ENCODE measurements around the gene PKP1. TPM values are rescaled to one million over a fixed set of nuclear protein-coding genes. Genes with fewer than 3 reads are reported as not detected.

The PKP1 gene
- total RNA-seq, 2 donors from 2014 or later: 0.18 to 0.44 TPM

DNA sequence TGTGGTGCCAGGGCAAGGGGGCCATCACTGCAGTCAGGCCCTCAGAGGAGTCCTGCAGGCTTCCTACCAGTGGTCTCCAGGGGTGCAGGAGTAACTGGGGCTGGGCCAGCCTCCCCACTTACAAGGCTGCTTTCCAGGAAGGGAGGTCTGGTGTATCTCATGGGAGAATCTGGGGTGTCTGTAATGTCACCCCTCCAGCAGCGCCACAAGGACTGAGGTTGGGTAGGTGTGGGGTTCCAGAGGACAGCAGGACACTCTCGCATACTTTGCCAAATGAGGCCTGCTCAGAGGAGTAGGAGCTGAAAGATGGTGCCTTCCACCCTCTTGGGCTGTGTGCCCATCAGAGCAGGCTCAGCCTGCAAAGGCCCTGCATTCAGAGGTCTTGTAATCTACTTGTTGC is 47.2 kb downstream of the PKP1 start:
- TF ChIP-seq, protein P1, sequence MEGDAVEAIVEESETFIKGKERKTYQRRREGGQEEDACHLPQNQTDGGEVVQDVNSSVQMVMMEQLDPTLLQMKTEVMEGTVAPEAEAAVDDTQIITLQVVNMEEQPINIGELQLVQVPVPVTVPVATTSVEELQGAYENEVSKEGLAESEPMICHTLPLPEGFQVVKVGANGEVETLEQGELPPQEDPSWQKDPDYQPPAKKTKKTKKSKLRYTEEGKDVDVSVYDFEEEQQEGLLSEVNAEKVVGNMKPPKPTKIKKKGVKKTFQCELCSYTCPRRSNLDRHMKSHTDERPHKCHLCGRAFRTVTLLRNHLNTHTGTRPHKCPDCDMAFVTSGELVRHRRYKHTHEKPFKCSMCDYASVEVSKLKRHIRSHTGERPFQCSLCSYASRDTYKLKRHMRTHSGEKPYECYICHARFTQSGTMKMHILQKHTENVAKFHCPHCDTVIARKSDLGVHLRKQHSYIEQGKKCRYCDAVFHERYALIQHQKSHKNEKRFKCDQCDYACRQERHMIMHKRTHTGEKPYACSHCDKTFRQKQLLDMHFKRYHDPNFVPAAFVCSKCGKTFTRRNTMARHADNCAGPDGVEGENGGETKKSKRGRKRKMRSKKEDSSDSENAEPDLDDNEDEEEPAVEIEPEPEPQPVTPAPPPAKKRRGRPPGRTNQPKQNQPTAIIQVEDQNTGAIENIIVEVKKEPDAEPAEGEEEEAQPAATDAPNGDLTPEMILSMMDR (conservative IDR thresholded peaks at IDR 0.05): no peak

DNA sequence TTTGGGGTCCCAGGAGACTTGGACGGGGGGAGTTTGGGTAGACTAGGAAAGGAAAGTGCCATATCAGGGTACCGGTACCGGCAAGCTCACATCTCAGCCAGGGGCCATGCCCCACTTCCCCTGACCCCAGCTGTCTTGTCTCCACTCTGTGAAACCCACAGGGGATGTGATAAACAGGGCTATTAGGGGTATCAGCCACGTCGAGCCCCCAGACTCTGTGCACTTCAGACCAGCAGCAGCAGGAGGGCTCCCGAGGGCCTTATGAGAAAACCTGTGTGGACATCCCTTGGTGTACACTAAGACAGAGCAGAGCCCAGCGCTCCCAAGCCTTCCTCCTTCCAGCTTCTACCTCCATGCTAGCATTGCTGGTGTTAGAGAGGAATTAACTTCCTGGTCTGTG is 47.9 kb downstream of the PKP1 start:
- 92% methylated on average over 7 of the region's 7 CpGs; no CpG with 5 or more reads in 1 of the 2 experiments for WGBS, 2 experiments (ENCODE audit: insufficient coverage in 1 of 2, insufficient read length in 1 of 2)
- H3K36me3 Mint-ChIP-seq (ENCODE audit: low read depth): no peaks in the 10 kb centered on the region
- Histone ChIP-seq H3K27ac (ENCODE audit: low read depth, low read length) (no peak overlapping the region), H3K9ac (ENCODE audit: extremely low read depth, low read length, poor library complexity, severe bottlenecking) (no peak overlapping the region), H3K9me3 (ENCODE audit: control insufficient read depth, low read length) (no peaks in the 10 kb centered on the region), H3K27me3 (ENCODE audit: control insufficient read depth, insufficient read depth, low read length, poor library complexity, severe bottlenecking) (no peaks in the 10 kb centered on the region), H3K36me3 (ENCODE audit: control insufficient read depth, insufficient read depth, low read length) (no peaks in the 10 kb centered on the region), H3K4me3 (ENCODE audit: low read length) (no peak overlapping the region), H3K4me1 (ENCODE audit: control insufficient read depth, insufficient read depth, low read length) (peaks cover 15% of the 10 kb centered on the region)
- H3K9me3 Mint-ChIP-seq: no peaks in the 10 kb centered on the region
- DNase-seq: no peak
- peaks cover 6% of the 10 kb centered on the region for H3K27me3 Mint-ChIP-seq (ENCODE audit: insufficient read depth)
- H3K4me1 Mint-ChIP-seq: peaks cover 7% of the 10 kb centered on the region
- no peak overlapping the region for H3K4me3 Mint-ChIP-seq
- H3K27ac Mint-ChIP-seq: no peak overlapping the region
- TF ChIP-seq, protein P1 (conservative IDR thresholded peaks at IDR 0.05): no peak

More for the DNA sequence above, 47.2 kb downstream of the PKP1 start:
- Mint-ChIP-seq H3K4me1 (peaks cover 7% of the 10 kb centered on the region), H3K27ac (no peak overlapping the region), H3K9me3 (no peaks in the 10 kb centered on the region), H3K27me3 (ENCODE audit: insufficient read depth) (peaks cover 9% of the 10 kb centered on the region), H3K4me3 (no peak overlapping the region), H3K36me3 (ENCODE audit: low read depth) (no peaks in the 10 kb centered on the region)
- Histone ChIP-seq H3K4me3 (ENCODE audit: low read length) (no peak overlapping the region), H3K27ac (ENCODE audit: low read depth, low read length) (no peak overlapping the region), H3K9me3 (ENCODE audit: control insufficient read depth, low read length) (no peaks in the 10 kb centered on the region), H3K4me1 (ENCODE audit: control insufficient read depth, insufficient read depth, low read length) (peaks cover 15% of the 10 kb centered on the region), H3K27me3 (ENCODE audit: control insufficient read depth, insufficient read depth, low read length, poor library complexity, severe bottlenecking) (no peaks in the 10 kb centered on the region), H3K9ac (ENCODE audit: extremely low read depth, low read length, poor library complexity, severe bottlenecking) (no peak overlapping the region), H3K36me3 (ENCODE audit: control insufficient read depth, insufficient read depth, low read length) (no peaks in the 10 kb centered on the region)
- 96% methylated on average over 2 of the region's 2 CpGs; no CpG with 5 or more reads in 1 of the 2 experiments for WGBS, 2 experiments (ENCODE audit: insufficient coverage in 1 of 2, insufficient read length in 1 of 2)
- no peak for DNase-seq

DNA sequence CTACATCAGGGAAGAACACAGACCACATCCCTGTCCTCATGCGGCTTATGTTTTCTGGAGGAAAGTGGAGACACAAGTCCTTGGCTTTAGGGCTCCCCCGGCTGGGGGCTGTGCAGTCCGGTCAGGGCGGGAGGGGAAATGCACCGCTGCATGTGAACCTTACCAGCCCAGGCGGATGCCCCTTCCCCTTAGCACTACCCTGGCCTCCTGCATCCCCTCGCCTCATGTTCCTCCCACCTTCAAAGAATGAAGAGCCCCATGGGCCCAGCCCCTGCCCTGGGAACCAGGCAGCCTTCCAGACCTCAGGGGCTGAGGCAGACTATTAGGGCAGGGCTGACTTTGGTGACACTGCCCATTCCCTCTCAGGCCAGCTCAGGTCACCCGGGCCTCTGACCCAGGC is 48.7 kb downstream of the PKP1 start:
- Mint-ChIP-seq H3K4me3 (no peak overlapping the region), H3K9me3 (no peaks in the 10 kb centered on the region), H3K27ac (no peak overlapping the region), H3K4me1 (peaks cover 7% of the 10 kb centered on the region), H3K36me3 (ENCODE audit: low read depth) (no peaks in the 10 kb centered on the region), H3K27me3 (ENCODE audit: insufficient read depth) (peaks cover 2% of the 10 kb centered on the region)
- Histone ChIP-seq H3K9ac (ENCODE audit: extremely low read depth, low read length, poor library complexity, severe bottlenecking) (no peak overlapping the region), H3K9me3 (ENCODE audit: control insufficient read depth, low read length) (no peaks in the 10 kb centered on the region), H3K4me1 (ENCODE audit: control insufficient read depth, insufficient read depth, low read length) (peaks cover 15% of the 10 kb centered on the region), H3K36me3 (ENCODE audit: control insufficient read depth, insufficient read depth, low read length) (no peaks in the 10 kb centered on the region), H3K27me3 (ENCODE audit: control insufficient read depth, insufficient read depth, low read length, poor library complexity, severe bottlenecking) (no peaks in the 10 kb centered on the region), H3K4me3 (ENCODE audit: low read length) (no peak overlapping the region), H3K27ac (ENCODE audit: low read depth, low read length) (no peak overlapping the region)
- DNase-seq: no peak
- 90 to 95% methylated on average over 2 to 8 of the region's 8 CpGs for WGBS, 2 experiments (ENCODE audit: insufficient coverage in 1 of 2, insufficient read length in 1 of 2)
- TF ChIP-seq, protein P1 (conservative IDR thresholded peaks at IDR 0.05): no peak

All from endodermal cell (in vitro differentiated cells).